ENCODE results near the gene RBFOX2. TPM values are rescaled to one million over a fixed set of nuclear protein-coding genes. Genes with fewer than 3 reads are reported as not detected.

RBFOX2 gene
- total RNA-seq, 1 experiment from 2014 or later, result 81.1 TPM

- POLR2A ChIA-PET, result no interaction called here
- no peak overlapping the region for H3K27ac ChIP-seq (ENCODE audit: low read length)
- BruUV-seq (replicated peaks), result no TSS peak
- H3K4me1 ChIP-seq (ENCODE audit: control insufficient read depth, insufficient read depth, low read length), result no peaks in the 10 kb centered on the region
- in situ Hi-C loops (cut with HindIII; ENCODE audit: low pct_unique_long_range_greater_than_20kb, low sequenced_read_pairs), result no loop called here
- H3K9me3 ChIP-seq (ENCODE audit: control insufficient read depth, insufficient read depth, low read depth, low read length), result no peaks in the 10 kb centered on the region
- no peaks in the 10 kb centered on the region; the same call in 1 of the 2 replicates for H3K36me3 ChIP-seq (ENCODE audit: control insufficient read depth, insufficient read depth, low read length)
- CTCF ChIA-PET, result interaction anchor here (0.5 kb wide), 1 partner anchor 411 kb away, joined by 6 read pairs; no protein-coding TSS in a partner anchor
- no peaks in the 10 kb centered on the region for H3K27me3 ChIP-seq (ENCODE audit: control insufficient read depth, insufficient read depth, low read length)
- no peak for ATAC-seq
- H3K4me3 ChIP-seq (ENCODE audit: low read depth in 2 of 2, low read length in 2 of 2), result no peak overlapping the region
- DNase-seq (ENCODE audit: low read depth, low spot score), result no peak
- intact Hi-C loops (cut with micrococcal nuclease; ENCODE audit: unreplicated experiment), result no loop called here
- TF ChIP-seq CTCF (IDR thresholded peaks at IDR 0.05) (no peak), TCF7L2 (IDR thresholded peaks at IDR 0.05; ENCODE audit: low read depth, low read length) (no peak), SIN3A (IDR thresholded peaks at IDR 0.05; ENCODE audit: borderline replicate concordance, insufficient read depth, low read depth, low read length) (no peak), POLR2AphosphoS5 (IDR thresholded peaks at IDR 0.05; ENCODE audit: low read depth, low read length) (no peak), REST (IDR thresholded peaks at IDR 0.05; ENCODE audit: insufficient read depth in 1 of 2, low read depth in 2 of 2, low read length in 1 of 2) (no peak)
These were observed 243.3 kb downstream of the RBFOX2 start for GRCh38 chr22:35785181-35785923.

DNA sequence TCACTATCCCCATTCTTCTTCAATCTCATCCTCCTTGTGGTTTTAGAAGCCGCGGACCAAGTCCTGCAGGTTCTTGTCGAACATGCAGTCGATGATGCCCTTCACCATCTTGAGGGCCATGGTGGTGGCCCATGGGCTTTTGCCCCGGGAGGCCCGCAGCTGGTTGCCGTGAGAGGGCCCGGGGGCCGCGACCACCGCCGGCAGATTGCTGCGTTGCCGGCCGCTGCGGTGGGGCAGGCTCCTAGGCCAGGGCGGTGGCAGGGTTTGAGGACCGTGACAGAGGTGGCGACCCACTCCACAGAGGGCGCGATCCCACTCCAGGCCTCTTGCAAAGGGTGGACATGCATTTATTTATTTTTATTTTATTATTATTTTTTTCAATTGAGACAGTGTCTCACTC, 244.0 kb downstream of the RBFOX2 start:
- H3K4me1 ChIP-seq (ENCODE audit: control insufficient read depth, insufficient read depth, low read length), result no peaks in the 10 kb centered on the region
- CTCF ChIA-PET, result no interaction called here
- H3K27me3 ChIP-seq (ENCODE audit: control insufficient read depth, insufficient read depth, low read length), result no peaks in the 10 kb centered on the region

More for the DNA sequence above, 244.0 kb downstream of the RBFOX2 start:
- H3K9me3 ChIP-seq (ENCODE audit: control insufficient read depth, insufficient read depth, low read depth, low read length), result no peaks in the 10 kb centered on the region
- no TSS peak for BruUV-seq (replicated peaks)
- TF ChIP-seq REST (IDR thresholded peaks at IDR 0.05; ENCODE audit: insufficient read depth in 1 of 2, low read depth in 2 of 2, low read length in 1 of 2) (no peak), POLR2AphosphoS5 (IDR thresholded peaks at IDR 0.05; ENCODE audit: low read depth, low read length) (no peak), SIN3A (IDR thresholded peaks at IDR 0.05; ENCODE audit: borderline replicate concordance, insufficient read depth, low read depth, low read length) (no peak), CTCF (IDR thresholded peaks at IDR 0.05) (no peak), TCF7L2 (IDR thresholded peaks at IDR 0.05; ENCODE audit: low read depth, low read length) (no peak)
- DNase-seq (ENCODE audit: low read depth, low spot score), result no peak
- no peak overlapping the region for H3K4me3 ChIP-seq (ENCODE audit: low read depth in 2 of 2, low read length in 2 of 2)
- H3K36me3 ChIP-seq (ENCODE audit: control insufficient read depth, insufficient read depth, low read length), result no peaks in the 10 kb centered on the region; the same call in 1 of the 2 replicates
- no peak overlapping the region for H3K27ac ChIP-seq (ENCODE audit: low read length)
- in situ Hi-C loops (cut with HindIII; ENCODE audit: low pct_unique_long_range_greater_than_20kb, low sequenced_read_pairs), result no loop called here
- intact Hi-C loops (cut with micrococcal nuclease; ENCODE audit: unreplicated experiment), result no loop called here
- no peak for ATAC-seq
- POLR2A ChIA-PET, result no interaction called here

Data from Panc1 (cell line).